CD8-positive, alpha-beta memory T cell (primary cell): ENCODE data around the gene EXOC2. TPM values are rescaled to one million over a fixed set of nuclear protein-coding genes. Genes with fewer than 3 reads are reported as not detected.
A peak's percentile ranks its signal among the peaks of the same experiment; 100 is the strongest.

Source experiments
- CTCF ChIA-PET: fragments of 350-600 bp; sonication (Branson Sonifier 250); formaldehyde crosslinking; loops from one replicate; lab custom pipeline; 2021; ENCODE audit warnings: antibody characterized with exemption; lab: Charles Lee
- POLR2A ChIA-PET: fragments of 350-600 bp; sonication (Branson Sonifier 250); formaldehyde crosslinking; loops from one replicate; lab custom pipeline; 2021; ENCODE audit warnings: antibody characterized with exemption; lab: Charles Lee
- DNase-seq, 5 donors: peaks; one replicate each; pipeline versions ENCODE4 v3.0.0 to v3.0.0-alpha.2; 2020 to 2022; ENCODE audit warnings: mixed read lengths in 1 of 5
- H3K27ac ChIP-seq: one replicate; pipeline ENCODE4 v1.7.0; 2013; ENCODE audit warnings: low read depth, mild to moderate bottlenecking, low read length, moderate library complexity
- H3K27me3 ChIP-seq: 2 replicates; pipeline ENCODE4 v1.7.0; 2013; ENCODE audit warnings: low read length, mild to moderate bottlenecking; ENCODE audit not compliant: insufficient read depth, poor library complexity, severe bottlenecking
- H3K36me3 ChIP-seq: 2 replicates; pipeline ENCODE4 v1.7.0; 2013; ENCODE audit warnings: mild to moderate bottlenecking, low read length, moderate library complexity; ENCODE audit not compliant: insufficient read depth
- H3K4me1 ChIP-seq: 2 replicates; pipeline ENCODE4 v1.7.0; 2013; ENCODE audit warnings: mild to moderate bottlenecking, low read length, moderate library complexity; ENCODE audit not compliant: insufficient read depth
- H3K4me3 ChIP-seq: 2 replicates; pipeline ENCODE4 v1.7.0; 2013; ENCODE audit warnings: mild to moderate bottlenecking, low read length
- H3K9me3 ChIP-seq: 2 replicates; pipeline ENCODE4 v1.7.0; 2013; ENCODE audit warnings: mild to moderate bottlenecking, low read length
- H3K27ac Mint-ChIP-seq, 8 donors: one replicate each; pipeline ENCODE4 v1.8.0; 2020 to 2021; ENCODE audit warnings: mixed read lengths in 8 of 8, mild to moderate bottlenecking in 6 of 8, inconsistent platforms in 3 of 8, moderate library complexity in 3 of 8
- H3K27me3 Mint-ChIP-seq, 2 donors: one replicate each; pipeline ENCODE4 v1.8.0; 2020 to 2021; ENCODE audit warnings: mixed read lengths in 2 of 2, mild to moderate bottlenecking in 1 of 2, moderate library complexity in 1 of 2
- H3K36me3 Mint-ChIP-seq, 3 donors: one replicate each; pipeline ENCODE4 v1.8.0; 2020 to 2021; ENCODE audit warnings: mixed read lengths in 3 of 3, inconsistent platforms in 1 of 3, mild to moderate bottlenecking in 1 of 3
- H3K4me1 Mint-ChIP-seq, 3 donors: one replicate each; pipeline ENCODE4 v1.8.0; 2020 to 2021; ENCODE audit warnings: mixed read lengths in 3 of 3, inconsistent platforms in 1 of 3, mild to moderate bottlenecking in 1 of 3
- H3K4me3 Mint-ChIP-seq, 7 donors: one replicate each; pipeline ENCODE4 v1.8.0; 2020 to 2021; ENCODE audit warnings: mixed read lengths in 7 of 7, mild to moderate bottlenecking in 6 of 7, moderate library complexity in 4 of 7, inconsistent platforms in 2 of 7
- H3K9me3 Mint-ChIP-seq, 5 donors: one replicate each; pipeline ENCODE4 v1.8.0; 2020 to 2022; ENCODE audit warnings: mixed read lengths in 5 of 5, mild to moderate bottlenecking in 3 of 5, moderate library complexity in 2 of 5, inconsistent platforms in 1 of 5
- polyA plus RNA-seq: library from polyadenylated mRNA; unstranded; fragments of 300-500 nt; fragmentation: Illumina TruSeq; gene quantifications from one replicate; pipeline ENCODE4 v1.2.3, GENCODE V29; 2021
- total RNA-seq, 2 experiments: library from RNA; stranded (reverse); gene quantifications; one replicate each; pipeline ENCODE4 v1.2.3, GENCODE V29; 2021

EXOC2 gene
- total and polyA plus RNA-seq, 3 experiments from 2014 or later, result 41.5 to 44.6 (median 43.1) TPM

DNA sequence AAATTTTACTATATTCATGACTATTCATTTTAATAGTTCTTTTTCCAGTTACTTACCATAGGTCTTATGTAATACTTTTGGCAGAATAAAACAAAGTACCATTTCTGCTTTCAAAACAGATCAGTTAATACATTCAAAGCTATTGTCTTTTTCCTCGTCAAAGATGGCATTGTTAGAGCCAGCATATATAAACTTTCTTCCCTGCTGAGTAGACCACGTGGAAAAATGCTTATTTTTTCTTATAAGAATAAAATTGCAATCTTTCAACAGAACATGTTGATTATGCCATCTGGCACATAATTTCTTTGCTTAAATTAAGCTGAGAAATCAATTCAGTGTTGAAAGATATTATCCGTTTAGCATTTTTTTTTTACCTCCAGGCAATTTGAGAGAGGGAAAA lies 34.9 kb upstream of the EXOC2 start:
- Mint-ChIP-seq H3K36me3 (peaks cover 0 to 5% (median 4%) of the 10 kb centered on the region in 3 donors), H3K4me1 (peaks cover 0 to 3% (median 0%) of the 10 kb centered on the region in 3 donors), H3K4me3 (no peak overlapping the region), H3K9me3 (no peaks in the 10 kb centered on the region), H3K27me3 (peaks cover 9 to 45% of the 10 kb centered on the region in 2 donors), H3K27ac (no peak overlapping the region)
- H3K27ac ChIP-seq, result no peak overlapping the region
- DNase-seq, result no peak
- H3K27me3 ChIP-seq, result no peaks in the 10 kb centered on the region
- CTCF ChIA-PET, result interaction anchor here (1.4 kb wide), 1 partner anchor 60 kb away, joined by 3 read pairs; no protein-coding TSS in a partner anchor
- H3K36me3 ChIP-seq, result no peaks in the 10 kb centered on the region
- no peaks in the 10 kb centered on the region for H3K4me1 ChIP-seq
- H3K9me3 ChIP-seq, result no peaks in the 10 kb centered on the region
- POLR2A ChIA-PET, result no interaction called here
- H3K4me3 ChIP-seq, result no peak overlapping the region

DNA sequence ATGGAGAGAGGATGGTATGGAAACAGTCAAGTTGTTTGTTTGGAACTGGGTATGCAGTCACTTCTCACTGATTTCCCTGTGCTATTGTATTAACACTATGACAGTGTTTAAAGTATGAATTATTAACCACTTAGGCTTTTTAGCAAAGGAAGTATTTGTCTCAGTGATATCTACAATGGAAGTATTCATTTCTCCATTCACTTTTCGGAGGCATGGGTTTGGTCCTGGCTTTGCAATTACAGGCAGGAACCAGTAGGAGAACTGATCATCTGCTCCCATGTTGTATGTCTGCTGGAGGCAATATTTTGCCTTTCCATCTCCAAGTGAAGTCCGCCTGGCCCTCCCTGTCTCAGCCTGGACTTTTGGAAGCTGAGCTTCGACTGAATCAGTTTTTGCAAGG lies 30.6 kb upstream of the EXOC2 start:
- no peaks in the 10 kb centered on the region for H3K9me3 ChIP-seq
- H3K4me1 ChIP-seq, result peaks cover 6% of the 10 kb centered on the region
- Mint-ChIP-seq H3K27me3 (peaks cover 17 to 26% of the 10 kb centered on the region in 2 donors), H3K9me3 (no peaks in the 10 kb centered on the region), H3K27ac (no peak overlapping the region), H3K36me3 (peaks cover 0 to 5% (median 4%) of the 10 kb centered on the region in 3 donors), H3K4me3 (no peak overlapping the region), H3K4me1 (peaks cover 6 to 13% (median 7%) of the 10 kb centered on the region in 3 donors)
- POLR2A ChIA-PET, result no interaction called here
- H3K27ac ChIP-seq, result no peak overlapping the region
- DNase-seq, result no peak
- H3K36me3 ChIP-seq, result no peaks in the 10 kb centered on the region
- no peaks in the 10 kb centered on the region for H3K27me3 ChIP-seq
- CTCF ChIA-PET, result interaction anchor here (1.9 kb wide), 1 partner anchor 130 kb away, joined by 8 read pairs; no protein-coding TSS in a partner anchor
- H3K4me3 ChIP-seq, result no peak overlapping the region

GRCh38 chr6:722608-723007 lies 29.7 kb upstream of the EXOC2 start:
- ChIA-PET POLR2A (no interaction called here), CTCF (interaction anchor here (0.8 to 3.1 kb wide), 17 partner anchors 9 to 129 kb away, joined by 3 to 18 read pairs (median 7); partner anchors contain the start of gene EXOC2)
- no peak overlapping the region for H3K27ac ChIP-seq
- Mint-ChIP-seq H3K27ac (no peak overlapping the region), H3K27me3 (peaks cover 17 to 22% of the 10 kb centered on the region in 2 donors), H3K36me3 (peaks cover 0 to 4% (median 4%) of the 10 kb centered on the region in 3 donors), H3K4me3 (no peak overlapping the region), H3K4me1 (peaks cover 6 to 13% (median 7%) of the 10 kb centered on the region in 3 donors), H3K9me3 (no peaks in the 10 kb centered on the region)
- H3K27me3 ChIP-seq, result no peaks in the 10 kb centered on the region
- peaks cover 6% of the 10 kb centered on the region for H3K4me1 ChIP-seq
- DNase-seq, result no peak
- no peaks in the 10 kb centered on the region for H3K9me3 ChIP-seq
- no peaks in the 10 kb centered on the region for H3K36me3 ChIP-seq
- no peak overlapping the region for H3K4me3 ChIP-seq

DNA sequence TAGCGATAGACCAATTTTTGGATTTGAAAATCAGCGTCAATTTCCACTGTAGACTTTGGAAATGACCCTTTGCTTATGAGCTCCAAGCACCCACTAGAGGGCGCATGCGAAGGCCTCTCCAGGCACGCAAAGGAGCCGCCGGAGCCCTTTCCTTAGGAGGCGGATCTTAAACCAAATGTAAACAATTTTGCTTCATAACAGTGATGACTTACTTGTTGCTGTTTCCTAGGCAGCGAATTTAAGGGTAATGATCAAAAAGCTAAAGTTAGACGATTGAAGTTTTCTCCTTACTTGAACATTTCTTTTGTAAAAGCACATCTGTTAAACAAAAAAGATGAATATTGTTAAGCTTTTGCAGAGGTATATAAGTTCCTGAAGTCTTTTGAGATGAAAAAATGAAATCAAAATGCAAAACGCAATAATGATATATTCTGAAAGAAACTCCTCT lies 29.2 kb upstream of the EXOC2 start:
- peak; percentile 45 to 78 (median 53) for DNase-seq
- Mint-ChIP-seq H3K4me1 (peaks cover 6 to 13% (median 7%) of the 10 kb centered on the region in 3 donors), H3K27ac (peak overlapping the region in 1 of 8 donors; percentile 30), H3K9me3 (no peaks in the 10 kb centered on the region), H3K36me3 (peaks cover 0 to 4% (median 0%) of the 10 kb centered on the region in 3 donors), H3K27me3 (peaks cover 17 to 22% of the 10 kb centered on the region in 2 donors), H3K4me3 (peak overlapping the region in 1 of 7 donors; percentile 69)
- ChIA-PET CTCF (interaction anchor here (0.8 to 3.1 kb wide), 21 partner anchors 8 to 129 kb away, joined by 3 to 18 read pairs (median 5); partner anchors contain the start of gene EXOC2), POLR2A (no interaction called here)
- Histone ChIP-seq H3K4me3 (no peak overlapping the region), H3K4me1 (peaks cover 6% of the 10 kb centered on the region), H3K9me3 (no peaks in the 10 kb centered on the region), H3K27me3 (no peaks in the 10 kb centered on the region), H3K36me3 (no peaks in the 10 kb centered on the region), H3K27ac (no peak overlapping the region)

- H3K27ac Mint-ChIP-seq, result no peak overlapping the region
Measured at GRCh38 chr6:718345-718744, 25.4 kb upstream of the EXOC2 start.

DNA sequence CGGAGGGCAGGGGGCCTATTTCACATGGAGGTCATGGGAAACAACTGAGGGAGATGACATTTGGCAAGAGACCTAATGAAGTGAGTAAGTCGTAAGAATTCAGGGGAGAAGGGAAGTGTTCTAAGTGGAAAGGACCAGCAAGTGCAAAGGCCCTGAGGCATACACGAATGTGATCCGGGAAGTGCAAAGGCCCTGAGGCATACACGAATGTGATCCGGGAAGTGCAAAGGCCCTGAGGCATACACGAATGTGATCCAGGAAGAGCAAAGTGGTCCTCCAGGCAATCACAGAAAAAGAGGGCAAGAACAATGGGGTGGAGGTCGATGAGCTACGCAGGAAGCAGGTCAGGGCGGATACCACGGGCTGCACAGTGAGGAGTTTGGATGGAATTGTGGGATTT lies 24.2 kb upstream of the EXOC2 start:
- CTCF ChIA-PET, result interaction anchor here (1.2 kb wide), 1 partner anchor 20 kb away, joined by 3 read pairs; no protein-coding TSS in a partner anchor
- H3K27ac Mint-ChIP-seq, result no peak overlapping the region
- H3K9me3 Mint-ChIP-seq, result no peaks in the 10 kb centered on the region

More at GRCh38 chr6:718345-718744, 25.4 kb upstream of the EXOC2 start:
- Histone ChIP-seq H3K4me1 (peaks cover 6% of the 10 kb centered on the region), H3K9me3 (no peaks in the 10 kb centered on the region), H3K4me3 (no peak overlapping the region), H3K27ac (no peak overlapping the region), H3K27me3 (no peaks in the 10 kb centered on the region), H3K36me3 (no peaks in the 10 kb centered on the region)
- POLR2A ChIA-PET, result no interaction called here
- no peak overlapping the region for H3K4me3 Mint-ChIP-seq
- H3K36me3 Mint-ChIP-seq, result no peaks in the 10 kb centered on the region
- peaks cover 0 to 13% of the 10 kb centered on the region in 2 donors for H3K27me3 Mint-ChIP-seq
- H3K4me1 Mint-ChIP-seq, result peaks cover 6 to 13% (median 7%) of the 10 kb centered on the region in 3 donors
- no peaks in the 10 kb centered on the region for H3K9me3 Mint-ChIP-seq
- CTCF ChIA-PET, result interaction anchor here (1.2 kb wide), 1 partner anchor 21 kb away, joined by 3 read pairs; no protein-coding TSS in a partner anchor
- DNase-seq, result no peak

DNA sequence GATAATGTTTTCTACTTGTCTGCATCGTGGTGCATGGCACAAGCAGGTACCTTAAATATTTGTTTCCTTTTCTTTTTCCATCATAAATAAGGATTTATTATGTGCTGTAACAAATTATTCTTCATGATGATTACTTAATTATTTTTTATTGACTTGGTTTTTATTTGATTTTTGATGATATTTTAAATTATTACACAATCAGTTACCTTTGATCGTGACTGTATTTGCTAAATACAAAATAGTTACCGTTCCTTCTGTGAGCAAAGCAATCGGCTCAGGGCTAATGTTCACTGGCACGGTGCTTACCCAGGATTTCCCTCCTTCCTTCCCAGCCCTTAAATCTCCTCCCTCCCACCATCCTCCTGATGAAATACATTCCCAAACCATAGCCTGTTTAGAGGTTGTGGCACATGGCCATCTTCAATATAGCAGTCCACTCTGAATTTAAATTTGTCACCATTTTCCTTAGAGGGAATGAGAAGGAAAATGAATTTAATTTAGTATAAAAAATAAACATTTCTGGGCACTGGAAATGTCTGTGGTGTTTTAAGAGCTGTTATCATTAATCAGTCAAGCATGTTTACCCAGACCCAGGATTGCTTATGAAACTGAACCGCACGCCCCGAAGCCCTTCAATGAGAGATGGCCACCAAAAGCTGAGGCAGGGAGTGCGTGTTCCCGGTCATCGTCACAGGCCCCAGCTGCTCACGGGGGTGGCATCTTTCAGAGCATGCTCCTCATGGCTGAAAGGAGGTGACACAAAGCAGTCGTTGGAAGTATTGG lies 23.0 kb upstream of the EXOC2 start:
- Mint-ChIP-seq H3K4me1 (peaks cover 10% of the 10 kb centered on the region in 3 donors), H3K4me3 (no peak overlapping the region), H3K27ac (no peak overlapping the region), H3K27me3 (peaks cover 0 to 4% of the 10 kb centered on the region in 2 donors), H3K36me3 (peaks cover 0 to 4% (median 0%) of the 10 kb centered on the region in 3 donors), H3K9me3 (no peaks in the 10 kb centered on the region)
- Histone ChIP-seq H3K4me1 (peaks cover 6% of the 10 kb centered on the region), H3K36me3 (no peaks in the 10 kb centered on the region), H3K27me3 (no peaks in the 10 kb centered on the region), H3K27ac (no peak overlapping the region), H3K9me3 (no peaks in the 10 kb centered on the region), H3K4me3 (no peak overlapping the region)
- ChIA-PET POLR2A (no interaction called here), CTCF (no interaction called here)
- DNase-seq, result no peak

More for the DNA sequence above, 24.2 kb upstream of the EXOC2 start:
- no peak for DNase-seq
- no peak overlapping the region for H3K4me3 ChIP-seq
- POLR2A ChIA-PET, result no interaction called here
- Mint-ChIP-seq H3K27me3 (peaks cover 0 to 7% of the 10 kb centered on the region in 2 donors), H3K36me3 (no peaks in the 10 kb centered on the region), H3K4me1 (peaks cover 2 to 3% (median 2%) of the 10 kb centered on the region in 3 donors), H3K4me3 (no peak overlapping the region)
- no peaks in the 10 kb centered on the region for H3K36me3 ChIP-seq
- no peaks in the 10 kb centered on the region for H3K27me3 ChIP-seq
- no peak overlapping the region for H3K27ac ChIP-seq
- peaks cover 1% of the 10 kb centered on the region for H3K4me1 ChIP-seq
- no peaks in the 10 kb centered on the region for H3K9me3 ChIP-seq

GRCh38 chr6:714100-714499 lies 21.2 kb upstream of the EXOC2 start:
- H3K27ac Mint-ChIP-seq, result no peak overlapping the region
- Histone ChIP-seq H3K36me3 (no peaks in the 10 kb centered on the region), H3K27me3 (no peaks in the 10 kb centered on the region), H3K9me3 (no peaks in the 10 kb centered on the region), H3K27ac (no peak overlapping the region), H3K4me1 (peaks cover 10% of the 10 kb centered on the region), H3K4me3 (no peak overlapping the region)
- H3K27me3 Mint-ChIP-seq, result peaks cover 0 to 3% of the 10 kb centered on the region in 2 donors
- H3K9me3 Mint-ChIP-seq, result no peaks in the 10 kb centered on the region
- CTCF ChIA-PET, result interaction anchor here (0.6 to 1.6 kb wide), 2 partner anchors 8 to 31 kb away, joined by 3 read pairs; no protein-coding TSS in a partner anchor
- POLR2A ChIA-PET, result no interaction called here
- no peak overlapping the region for H3K4me3 Mint-ChIP-seq
- no peak for DNase-seq
- H3K36me3 Mint-ChIP-seq, result peaks cover 0 to 10% (median 0%) of the 10 kb centered on the region in 3 donors
- peaks cover 20 to 23% (median 21%) of the 10 kb centered on the region in 3 donors for H3K4me1 Mint-ChIP-seq
